Spleen (tissue), 7 donors: Measurements from ENCODE around the gene ATP11C.

ENCODE experiments used
- POLR2AphosphoS5 ChIP-seq, 3 donors: sonication (generic); formaldehyde crosslinking; IDR thresholded peaks; one replicate each; pipeline ENCODE4 v1.5.1; 2017; ENCODE audit warnings: antibody characterized with exemption in 3 of 3
- TF ChIP-seq, protein P1 (sequence below), 11 experiments: fragments of 200-600 bp in 7 of 11; fragments of 450-650 bp in 4 of 11; sonication (generic) in 4 of 11; IDR thresholded peaks in 8 of 11; conservative IDR thresholded peaks in 3 of 11; 1 replicate in 7 of 11; 2 replicates in 4 of 11; pipeline versions ENCODE4 v1.4.0 to v1.8.0; 2016 to 2021; ENCODE audit warnings: antibody characterized with exemption in 11 of 11, inconsistent platforms in 4 of 11, mild to moderate bottlenecking in 1 of 11
- donor health status: DM: no; HTN: no; CAD: no; lungs with moderate emphysema.
- donor health status: DM: no; HTN: no; CAD: no.
- donor health status: DM: no; HTN: no; CAD: no.

DNA sequence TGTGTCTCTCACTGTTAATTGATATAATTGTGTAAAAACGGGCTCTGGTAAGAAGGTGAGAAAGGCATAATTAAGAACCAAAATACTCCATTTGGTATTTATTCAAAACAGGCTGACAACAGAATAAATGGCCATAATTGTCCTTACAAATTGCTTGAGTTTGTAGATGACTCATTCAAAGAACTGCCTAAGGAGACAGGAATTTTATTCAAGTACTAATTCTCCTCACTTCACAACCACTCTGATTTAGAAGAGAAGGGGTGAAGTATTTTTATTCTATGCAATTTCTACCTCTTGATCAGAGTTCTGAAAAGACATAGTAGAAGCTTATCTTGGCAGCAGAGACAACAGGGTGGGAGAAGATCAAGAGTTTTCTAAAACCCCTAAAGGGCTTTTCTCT is 43.1 kb downstream of the ATP11C start:
- TF ChIP-seq, protein P1, sequence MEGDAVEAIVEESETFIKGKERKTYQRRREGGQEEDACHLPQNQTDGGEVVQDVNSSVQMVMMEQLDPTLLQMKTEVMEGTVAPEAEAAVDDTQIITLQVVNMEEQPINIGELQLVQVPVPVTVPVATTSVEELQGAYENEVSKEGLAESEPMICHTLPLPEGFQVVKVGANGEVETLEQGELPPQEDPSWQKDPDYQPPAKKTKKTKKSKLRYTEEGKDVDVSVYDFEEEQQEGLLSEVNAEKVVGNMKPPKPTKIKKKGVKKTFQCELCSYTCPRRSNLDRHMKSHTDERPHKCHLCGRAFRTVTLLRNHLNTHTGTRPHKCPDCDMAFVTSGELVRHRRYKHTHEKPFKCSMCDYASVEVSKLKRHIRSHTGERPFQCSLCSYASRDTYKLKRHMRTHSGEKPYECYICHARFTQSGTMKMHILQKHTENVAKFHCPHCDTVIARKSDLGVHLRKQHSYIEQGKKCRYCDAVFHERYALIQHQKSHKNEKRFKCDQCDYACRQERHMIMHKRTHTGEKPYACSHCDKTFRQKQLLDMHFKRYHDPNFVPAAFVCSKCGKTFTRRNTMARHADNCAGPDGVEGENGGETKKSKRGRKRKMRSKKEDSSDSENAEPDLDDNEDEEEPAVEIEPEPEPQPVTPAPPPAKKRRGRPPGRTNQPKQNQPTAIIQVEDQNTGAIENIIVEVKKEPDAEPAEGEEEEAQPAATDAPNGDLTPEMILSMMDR (IDR thresholded peaks at IDR 0.05 in 8 of 11, conservative IDR thresholded peaks at IDR 0.05 in 3 of 11): no peak
- no peak for TF ChIP-seq POLR2AphosphoS5 (IDR thresholded peaks at IDR 0.05)
